DMS114 treated with DMSO at 0.1 percent for 48 hours (cell line): ENCODE results near the gene SDF2.
A peak's percentile ranks its signal among the peaks of the same experiment; 100 is the strongest.

Experiments used
- DNase-seq: peaks from one replicate; lab custom pipeline; 2025; ENCODE audit not compliant: unreplicated experiment; lab: John Stamatoyannopoulos, UW

SDF2 gene

GRCh38 chr17:28661635-28662526 lies at the start of gene SDF2, which contains the start of gene SUPT6H:
Gene SDF2, minus strand, starts transcription at chr17:28661906. Its CDS starts 30 bp downstream, at chr17:28661876.
Gene SUPT6H, plus strand, starts transcription at chr17:28662205. Its CDS starts 11,197 bp downstream, at chr17:28673402.
- DNase-seq = peak; percentile 89

GRCh38 chr17:28710861-28711722 lies 49.4 kb upstream of the SDF2 start:
- peak; percentile 76 for DNase-seq

GRCh38 chr17:28707339-28707720 lies 45.6 kb upstream of the SDF2 start:
- DNase-seq = no peak

- no peak for DNase-seq
Measured at GRCh38 chr17:28706471-28707338, 45.0 kb upstream of the SDF2 start.

- DNase-seq = no peak
Measured at GRCh38 chr17:28705728-28706334, 44.1 kb upstream of the SDF2 start.

GRCh38 chr17:28705074-28705659 lies 43.5 kb upstream of the SDF2 start:
- no peak for DNase-seq

- no peak for DNase-seq
Measured at GRCh38 chr17:28704219-28704858, 42.6 kb upstream of the SDF2 start.

GRCh38 chr17:28703552-28704218 lies 42.0 kb upstream of the SDF2 start:
- no peak for DNase-seq

- no peak for DNase-seq
Measured at GRCh38 chr17:28702752-28703150, 41.0 kb upstream of the SDF2 start.

GRCh38 chr17:28702026-28702751 lies 40.5 kb upstream of the SDF2 start:
- DNase-seq = no peak

- DNase-seq = no peak
Measured at GRCh38 chr17:28700830-28701492, 39.3 kb upstream of the SDF2 start.

GRCh38 chr17:28700278-28700677 lies 38.6 kb upstream of the SDF2 start:
- DNase-seq = no peak

- DNase-seq = no peak
Measured at GRCh38 chr17:28698253-28698941, 36.7 kb upstream of the SDF2 start.

GRCh38 chr17:28693869-28694268 lies 32.2 kb upstream of the SDF2 start:
- no peak for DNase-seq

- no peak for DNase-seq
Measured at GRCh38 chr17:28689011-28689410, 27.3 kb upstream of the SDF2 start.

- no peak for DNase-seq
Measured at GRCh38 chr17:28688481-28688880, 26.8 kb upstream of the SDF2 start.

GRCh38 chr17:28686296-28686695 lies 24.6 kb upstream of the SDF2 start:
- no peak for DNase-seq
